ENCODE data around the gene AGFG1.

DNA sequence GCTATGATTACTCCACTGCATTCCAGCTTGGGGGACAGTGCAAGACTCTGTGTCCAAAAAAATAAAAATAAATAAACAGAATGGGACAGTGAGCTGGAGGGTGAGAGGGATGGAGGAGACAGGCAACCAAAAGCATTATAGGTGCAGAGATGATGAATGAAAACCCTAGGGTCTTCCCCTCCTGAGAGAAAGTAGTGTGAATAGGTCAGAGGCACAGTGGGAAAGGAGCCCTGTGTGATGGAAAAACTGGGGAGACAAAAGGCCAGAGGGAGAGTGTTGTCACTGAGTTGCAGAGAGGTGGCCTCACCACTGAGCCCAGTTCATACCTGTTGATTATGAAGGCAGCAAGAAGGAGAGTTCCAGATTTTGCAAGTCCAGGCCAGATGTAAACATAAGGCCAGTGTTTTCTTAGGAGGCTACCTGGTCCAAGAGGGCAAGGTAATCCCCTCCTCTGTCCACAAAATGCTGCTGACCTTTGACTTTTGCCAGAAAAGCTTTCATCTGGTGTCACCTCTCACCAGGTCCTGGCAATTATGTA is 17.6 kb upstream of the AGFG1 start:
- TF ChIP-seq, protein P1, sequence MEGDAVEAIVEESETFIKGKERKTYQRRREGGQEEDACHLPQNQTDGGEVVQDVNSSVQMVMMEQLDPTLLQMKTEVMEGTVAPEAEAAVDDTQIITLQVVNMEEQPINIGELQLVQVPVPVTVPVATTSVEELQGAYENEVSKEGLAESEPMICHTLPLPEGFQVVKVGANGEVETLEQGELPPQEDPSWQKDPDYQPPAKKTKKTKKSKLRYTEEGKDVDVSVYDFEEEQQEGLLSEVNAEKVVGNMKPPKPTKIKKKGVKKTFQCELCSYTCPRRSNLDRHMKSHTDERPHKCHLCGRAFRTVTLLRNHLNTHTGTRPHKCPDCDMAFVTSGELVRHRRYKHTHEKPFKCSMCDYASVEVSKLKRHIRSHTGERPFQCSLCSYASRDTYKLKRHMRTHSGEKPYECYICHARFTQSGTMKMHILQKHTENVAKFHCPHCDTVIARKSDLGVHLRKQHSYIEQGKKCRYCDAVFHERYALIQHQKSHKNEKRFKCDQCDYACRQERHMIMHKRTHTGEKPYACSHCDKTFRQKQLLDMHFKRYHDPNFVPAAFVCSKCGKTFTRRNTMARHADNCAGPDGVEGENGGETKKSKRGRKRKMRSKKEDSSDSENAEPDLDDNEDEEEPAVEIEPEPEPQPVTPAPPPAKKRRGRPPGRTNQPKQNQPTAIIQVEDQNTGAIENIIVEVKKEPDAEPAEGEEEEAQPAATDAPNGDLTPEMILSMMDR (IDR thresholded peaks at IDR 0.05) = no peak
- no peak for TF ChIP-seq EZH2 (IDR thresholded peaks at IDR 0.05; ENCODE audit: borderline replicate concordance, insufficient read depth, low read depth, low read length, poor library complexity, severe bottlenecking)

Measured in B cell (primary cell).